Measurements from ENCODE around the gene SLC25A25.

GRCh38 chr9:128102196-128102595, 34.2 kb downstream of the SLC25A25 start:
- TF ChIP-seq EP300 (IDR thresholded peaks at IDR 0.05; ENCODE audit: borderline replicate concordance in 1 of 2, control insufficient read depth in 1 of 2, low read depth in 2 of 2, low read length in 2 of 2) = no peak
- no peak for TF ChIP-seq EZH2 (IDR thresholded peaks at IDR 0.05; ENCODE audit: borderline replicate concordance, control insufficient read depth, low read depth, low read length)
- no peak for TF ChIP-seq E2F4 (IDR thresholded peaks at IDR 0.05; ENCODE audit: low read depth, low read length)
- TF ChIP-seq POLR2AphosphoS5 (IDR thresholded peaks at IDR 0.05; ENCODE audit: low read length) = no peak
- TF ChIP-seq CTCF (IDR thresholded peaks at IDR 0.05 in 2 of 3, conservative IDR thresholded peaks at IDR 0.05 in 1 of 3; ENCODE audit: control insufficient read depth in 2 of 3, extremely low read depth in 1 of 3, insufficient read depth in 1 of 3, low read depth in 3 of 3, low read length in 3 of 3) = no peak
- no peak for TF ChIP-seq ESRRA (IDR thresholded peaks at IDR 0.05; ENCODE audit: low read length)
- TF ChIP-seq SREBF2 (IDR thresholded peaks at IDR 0.05; ENCODE audit: low read length) = no peak
- no peak for TF ChIP-seq NR2C2 (IDR thresholded peaks at IDR 0.05; ENCODE audit: borderline replicate concordance, control insufficient read depth, insufficient read length, low read depth)

All from GM12878 (cell line).